Stimulated activated CD8-positive, alpha-beta memory T cell treated with anti-CD3 and anti-CD28 coated beads, Interleukin-12 subunit alpha, Interleukin-12 subunit beta, amount 100 ng/mL, for 24 hours (primary cell): ENCODE data around the gene PCDH9.

Source experiments
- DNase-seq: peaks from one replicate; pipeline ENCODE4 v3.0.0-alpha.2; 2020; ENCODE audit errors: extremely low read depth

Gene PCDH9

GRCh38 chr13:67086260-67086659 lies 143.9 kb downstream of the PCDH9 start:
- DNase-seq, result no peak

- DNase-seq, result no peak
Observed at GRCh38 chr13:67084066-67084465, 146.1 kb downstream of the PCDH9 start.

- DNase-seq, result no peak
Observed at GRCh38 chr13:67083519-67083918, 146.6 kb downstream of the PCDH9 start.

GRCh38 chr13:67080351-67080750 lies 149.8 kb downstream of the PCDH9 start:
- DNase-seq, result no peak

DNA sequence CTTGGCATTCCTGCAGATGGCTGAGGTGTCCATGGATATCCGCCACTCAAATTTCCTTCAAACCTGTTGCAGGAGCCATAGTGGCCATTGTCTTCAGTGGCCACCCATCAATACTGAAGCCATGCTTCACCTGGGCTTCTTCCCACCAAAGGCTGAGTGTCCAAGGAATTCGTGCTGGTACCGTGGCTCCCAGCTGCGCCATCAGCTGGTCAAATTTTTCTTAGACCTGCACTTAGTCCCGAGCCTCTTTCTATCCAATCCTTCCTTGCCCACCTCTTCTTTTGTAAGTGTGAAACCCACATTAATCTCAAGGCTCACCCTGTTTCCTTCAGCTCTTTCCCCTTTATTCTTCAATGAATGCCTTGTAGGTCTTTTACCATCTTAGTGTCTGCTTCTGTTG lies 152.1 kb downstream of the PCDH9 start:
- DNase-seq, result no peak

DNA sequence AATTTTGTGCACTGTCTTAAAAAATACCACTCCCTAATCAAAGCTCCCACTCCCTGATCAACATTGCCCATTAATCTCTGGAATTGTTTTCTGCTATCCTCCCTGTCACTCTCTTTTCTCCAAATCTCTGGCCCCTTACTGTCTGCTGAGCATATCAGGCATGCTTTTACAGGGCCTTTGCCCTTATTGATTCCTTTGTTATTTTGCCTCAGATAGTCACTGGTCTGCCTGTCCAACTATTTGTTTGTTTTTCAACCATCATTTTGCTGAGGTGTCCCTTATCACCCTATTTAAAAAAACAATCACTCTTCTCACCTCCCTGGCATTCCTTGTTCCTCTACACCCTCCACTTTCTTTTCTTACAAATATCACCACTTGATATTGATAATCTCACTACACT lies 153.0 kb downstream of the PCDH9 start:
- no peak for DNase-seq

GRCh38 chr13:67076378-67076777 lies 153.8 kb downstream of the PCDH9 start:
- no peak for DNase-seq

GRCh38 chr13:67075239-67075638 lies 154.9 kb downstream of the PCDH9 start:
- DNase-seq, result no peak

DNA sequence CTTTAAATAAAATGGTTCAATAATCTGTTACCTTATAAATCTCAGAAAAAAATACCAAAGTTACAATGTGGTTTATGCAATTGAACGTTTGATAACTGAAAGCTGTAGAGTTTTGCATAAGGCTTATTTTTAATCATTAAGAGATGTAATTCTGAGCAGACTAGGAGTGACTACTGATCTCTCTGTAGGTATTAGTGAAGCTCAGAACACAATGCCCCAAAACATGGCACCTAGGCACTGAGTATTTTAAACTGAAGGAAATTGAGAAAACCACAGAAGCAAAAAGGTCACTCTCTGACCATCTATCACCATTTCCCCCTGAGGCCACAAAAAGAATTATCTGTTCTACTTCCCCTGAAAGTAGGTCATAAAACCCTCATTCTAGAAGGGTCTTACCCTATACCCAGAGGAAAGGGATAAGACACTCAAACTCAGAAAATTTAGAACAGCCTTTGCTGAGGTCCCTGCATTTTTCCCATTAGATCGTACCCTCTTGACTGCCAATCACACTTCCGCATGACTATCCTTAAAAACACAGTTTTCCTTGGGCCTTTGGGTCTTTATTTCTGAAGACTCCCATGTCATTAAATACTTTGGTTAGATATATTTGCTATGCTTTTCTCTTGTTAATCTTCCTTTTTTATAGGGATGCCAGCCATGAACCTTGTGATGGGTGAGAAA lies 158.1 kb downstream of the PCDH9 start:
- no peak for DNase-seq

DNA sequence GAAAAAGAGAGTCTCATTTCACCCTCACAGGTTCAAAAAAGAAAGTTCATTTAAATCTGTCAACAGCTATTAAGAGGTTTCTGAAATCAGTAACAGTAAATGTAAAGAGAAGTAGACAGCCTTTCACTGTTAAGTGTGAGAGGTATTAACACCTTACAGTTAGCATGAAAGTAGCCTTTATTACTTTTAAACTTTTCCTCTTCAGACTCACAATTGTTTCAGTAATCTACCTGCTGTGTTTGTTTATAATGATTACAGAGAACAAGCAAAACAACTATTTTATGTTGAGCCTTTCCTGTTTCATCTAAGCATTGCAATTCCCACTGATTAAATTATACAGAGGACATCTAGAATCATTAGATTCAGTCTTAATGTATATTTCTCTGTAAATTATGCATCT lies 159.8 kb downstream of the PCDH9 start:
- DNase-seq, result no peak

GRCh38 chr13:67069117-67069767 lies 160.9 kb downstream of the PCDH9 start:
- DNase-seq, result no peak

DNA sequence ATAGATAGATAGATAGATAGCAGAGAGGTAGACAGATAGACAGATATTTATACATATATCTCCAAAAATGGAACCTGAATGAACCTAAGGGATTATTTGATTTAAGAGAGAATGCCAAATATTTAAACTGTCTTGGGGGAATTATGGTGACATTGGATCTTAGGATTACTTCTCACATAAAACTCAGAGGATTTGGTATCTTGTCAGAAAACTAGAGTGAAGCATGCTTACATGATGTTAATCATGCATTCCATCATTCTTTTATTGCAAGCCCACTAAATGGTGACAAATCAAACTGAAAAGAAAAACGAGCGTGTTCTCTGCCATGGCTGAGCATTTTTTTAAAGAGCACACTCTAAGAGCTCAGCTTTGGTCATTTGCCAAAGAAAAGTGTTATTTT lies 165.2 kb downstream of the PCDH9 start:
- no peak for DNase-seq

DNA sequence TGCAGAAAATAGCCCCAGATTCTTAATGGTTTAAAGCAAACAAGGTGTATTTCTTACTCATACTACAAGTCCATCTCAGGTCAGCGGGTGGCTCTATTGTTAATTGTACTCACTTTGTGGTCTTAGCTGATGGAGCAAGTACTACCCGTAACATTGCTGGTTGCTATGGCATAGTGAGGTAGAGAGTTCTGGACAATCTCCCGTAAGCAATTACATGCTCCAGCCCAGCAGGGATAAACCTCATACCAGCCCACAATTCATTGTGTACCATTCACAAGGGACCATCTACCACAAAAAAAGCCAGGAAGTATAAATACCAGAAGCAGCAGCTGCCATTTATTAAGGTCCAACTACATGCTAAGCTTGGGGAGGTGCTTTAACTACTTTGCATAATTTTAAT lies 167.1 kb downstream of the PCDH9 start:
- no peak for DNase-seq

DNA sequence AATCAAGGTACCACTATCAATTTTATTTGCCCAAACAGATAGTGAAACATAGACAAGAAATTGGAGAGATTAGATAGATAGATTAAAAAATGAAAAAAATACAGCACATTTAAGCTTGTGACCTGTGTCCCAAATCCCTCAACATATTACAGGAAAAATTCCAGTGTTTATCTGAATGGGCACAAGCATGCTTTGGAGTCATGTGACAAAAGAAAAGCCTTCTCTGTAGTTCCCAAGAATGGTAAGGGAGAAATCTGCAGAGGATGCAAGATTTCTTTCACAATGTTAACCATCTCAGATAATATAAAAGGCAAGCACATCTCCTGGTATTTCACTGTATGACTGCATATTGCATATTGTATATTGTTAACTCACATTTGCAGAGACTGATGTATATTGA lies 168.0 kb downstream of the PCDH9 start:
- DNase-seq, result no peak

GRCh38 chr13:67061750-67062149 lies 168.4 kb downstream of the PCDH9 start:
- no peak for DNase-seq

DNA sequence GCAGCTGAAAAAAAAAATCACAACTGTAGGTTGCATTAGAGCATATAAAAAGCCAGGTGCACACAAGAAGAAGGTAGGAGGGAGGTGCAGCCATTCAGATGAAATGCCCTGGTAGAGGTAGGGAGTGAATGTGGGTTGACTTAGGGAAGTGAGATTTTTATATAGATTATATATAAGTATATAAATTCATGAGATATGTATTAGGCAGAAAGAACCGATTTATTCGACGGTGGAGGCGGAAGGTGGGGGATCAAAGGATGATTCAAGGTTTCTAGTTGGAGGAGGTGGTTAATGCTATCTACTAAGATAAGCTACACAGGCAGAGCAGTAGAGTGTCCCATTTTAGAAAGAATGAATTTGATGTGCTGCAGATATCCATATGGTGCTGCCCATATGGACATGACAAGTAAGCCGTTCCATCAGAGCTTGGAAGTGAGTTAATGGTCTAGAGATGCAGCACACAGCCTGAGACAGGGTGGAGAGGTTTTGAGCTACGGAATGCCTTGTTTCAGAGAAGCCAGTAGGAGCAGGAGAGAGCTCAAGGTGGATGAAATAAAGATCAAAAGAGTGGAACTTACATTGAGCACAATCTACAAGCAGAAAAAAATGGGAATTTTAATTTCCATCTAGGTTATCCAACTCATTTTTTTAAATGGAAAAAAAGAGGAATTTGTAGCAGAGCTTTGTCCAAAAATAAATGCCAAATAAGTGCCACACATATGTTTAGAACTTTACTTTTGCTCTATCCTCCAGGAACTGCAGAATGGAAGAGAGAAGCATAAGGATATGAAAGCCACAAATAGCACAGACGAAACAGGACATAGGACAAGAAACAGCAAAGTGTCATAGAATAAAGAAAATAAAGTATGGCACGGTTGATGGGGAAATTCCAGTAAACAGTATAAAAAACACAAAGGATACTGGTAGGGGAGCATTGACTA lies 177.3 kb downstream of the PCDH9 start:
- DNase-seq, result no peak

DNA sequence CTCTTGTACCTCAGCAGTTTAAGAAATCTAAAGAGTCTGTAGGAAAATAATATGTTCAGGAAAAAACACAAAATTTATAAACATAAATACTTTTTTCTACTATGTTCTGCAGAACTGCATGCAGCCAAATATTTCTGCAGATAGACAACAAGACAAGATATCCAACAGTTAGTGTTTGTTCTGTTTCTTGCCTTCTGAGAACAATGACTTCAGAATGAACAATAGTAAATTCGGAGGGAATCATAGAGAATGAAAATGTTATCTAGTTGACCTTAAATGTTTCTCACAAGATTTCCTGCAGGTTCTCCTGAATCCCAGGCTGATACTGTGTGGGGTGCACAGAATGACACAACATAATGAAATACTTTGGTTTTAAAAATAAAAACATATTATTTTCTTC lies 180.4 kb downstream of the PCDH9 start:
- DNase-seq, result no peak

DNA sequence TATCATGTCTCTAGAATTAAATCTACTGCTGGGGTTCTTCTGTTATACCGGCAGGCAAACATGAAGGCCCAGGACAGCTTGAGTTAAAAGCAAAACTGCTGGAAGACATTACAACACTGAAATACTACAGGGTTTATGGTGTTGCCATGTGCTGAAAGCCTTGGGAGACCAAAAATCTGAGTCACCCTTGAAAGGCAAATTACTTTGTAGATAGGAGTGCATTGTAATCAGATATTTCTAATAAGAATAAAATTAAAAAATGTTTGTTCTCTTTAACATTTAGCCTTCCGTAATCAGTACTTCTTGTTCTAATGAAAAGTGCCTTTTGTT lies 181.3 kb downstream of the PCDH9 start:
- DNase-seq, result no peak

DNA sequence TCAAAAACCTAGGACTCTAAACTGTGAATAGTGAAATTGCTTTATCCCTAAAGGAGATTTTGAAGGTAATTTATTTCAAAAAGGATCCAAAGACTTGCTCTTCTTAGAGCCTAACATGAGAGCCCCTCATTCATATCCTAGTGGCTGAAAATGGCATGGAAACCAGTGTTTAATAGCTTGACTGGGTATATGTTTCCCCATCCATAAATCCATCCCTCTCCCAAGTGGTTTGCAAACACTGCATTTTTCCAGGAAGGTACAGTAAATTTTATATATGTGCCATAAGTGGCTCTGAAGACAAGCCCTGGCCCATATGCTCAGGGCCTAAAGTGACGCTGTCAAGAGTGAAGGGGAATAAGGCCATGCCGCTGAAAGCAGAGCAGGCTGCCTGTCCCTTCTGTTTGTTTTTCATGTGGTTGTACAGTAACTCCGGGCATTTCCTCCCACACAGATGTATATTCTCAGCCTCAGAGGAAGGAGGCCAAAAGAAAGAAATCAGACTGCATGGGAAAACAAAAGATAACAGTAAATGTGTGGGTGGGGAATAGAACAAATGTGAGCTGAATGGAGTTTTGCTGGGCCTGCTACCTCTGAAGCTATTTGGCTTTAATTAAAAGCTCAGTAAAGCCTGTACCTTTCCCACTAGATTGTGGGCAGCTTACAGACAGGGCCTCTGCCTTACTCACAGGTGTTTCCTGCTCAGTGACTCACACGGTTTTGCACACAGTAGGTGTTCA lies 181.9 kb downstream of the PCDH9 start:
- no peak for DNase-seq

GRCh38 chr13:67045357-67045756 lies 184.8 kb downstream of the PCDH9 start:
- no peak for DNase-seq

DNA sequence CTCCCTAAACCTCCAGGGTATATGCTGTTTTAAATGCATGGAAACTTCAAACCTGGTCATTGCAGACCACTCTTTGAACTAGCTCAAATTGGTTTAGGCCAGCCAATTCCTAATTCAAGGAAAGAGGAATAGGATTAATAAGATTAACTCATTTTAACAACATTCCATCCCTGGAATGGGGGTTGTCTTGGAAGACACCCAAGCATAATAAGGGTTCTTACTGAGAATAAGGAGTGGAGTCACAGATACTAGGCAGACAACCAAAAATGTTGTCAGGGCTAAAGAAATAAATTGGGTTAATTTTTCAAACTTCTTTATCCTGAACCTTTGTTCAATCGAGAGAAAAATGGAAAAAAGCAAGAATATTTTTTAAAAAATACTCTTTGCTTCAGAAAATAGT lies 186.2 kb downstream of the PCDH9 start:
- no peak for DNase-seq

- no peak for DNase-seq
Observed at GRCh38 chr13:67042556-67042955, 187.6 kb downstream of the PCDH9 start.
